GM13976 (cell line): ENCODE results near the gene CNTNAP4.

ENCODE experiments used
- DNase-seq: peaks from one replicate; pipeline ENCODE4 v3.0.0; 2012; ENCODE audit warnings: low spot score
- in situ Hi-C: fragments of 300-500 bp; cut with MboI; formaldehyde crosslinking; loops from one replicate; pipeline ENCODE4 v1.12.0; 2022; ENCODE audit warnings: low sequenced_read_pairs, mixed read lengths, inconsistent platforms; ENCODE audit not compliant: unreplicated experiment
- TF ChIP-seq, protein P1 (sequence below): IDR thresholded peaks from 2 replicates; pipeline ENCODE4 v1.5.1; 2012; ENCODE audit warnings: borderline replicate concordance, mild to moderate bottlenecking; ENCODE audit not compliant: insufficient read depth; ENCODE audit errors: extremely low read depth, missing control alignments, control extremely low read depth

CNTNAP4 gene

DNA sequence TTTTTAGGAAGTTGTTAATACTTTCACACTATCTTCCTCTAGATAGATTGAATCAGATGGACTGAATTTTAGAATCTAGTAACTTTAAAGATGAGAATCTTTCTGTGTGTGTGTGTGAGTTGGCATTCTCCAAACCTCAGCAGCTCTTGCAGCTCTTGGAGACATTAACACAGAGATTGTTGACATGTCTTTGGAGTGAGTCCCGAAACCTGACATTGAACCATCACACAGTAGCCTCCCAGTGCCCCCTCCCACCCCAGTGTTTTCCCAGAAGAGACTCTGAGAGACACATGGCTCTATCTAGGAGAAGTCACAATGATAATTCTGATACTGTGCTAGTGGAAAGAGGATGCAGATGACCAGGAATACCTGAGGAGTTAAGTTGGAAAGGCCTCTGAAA, 103.9 kb downstream of the CNTNAP4 start:
- TF ChIP-seq, protein P1, sequence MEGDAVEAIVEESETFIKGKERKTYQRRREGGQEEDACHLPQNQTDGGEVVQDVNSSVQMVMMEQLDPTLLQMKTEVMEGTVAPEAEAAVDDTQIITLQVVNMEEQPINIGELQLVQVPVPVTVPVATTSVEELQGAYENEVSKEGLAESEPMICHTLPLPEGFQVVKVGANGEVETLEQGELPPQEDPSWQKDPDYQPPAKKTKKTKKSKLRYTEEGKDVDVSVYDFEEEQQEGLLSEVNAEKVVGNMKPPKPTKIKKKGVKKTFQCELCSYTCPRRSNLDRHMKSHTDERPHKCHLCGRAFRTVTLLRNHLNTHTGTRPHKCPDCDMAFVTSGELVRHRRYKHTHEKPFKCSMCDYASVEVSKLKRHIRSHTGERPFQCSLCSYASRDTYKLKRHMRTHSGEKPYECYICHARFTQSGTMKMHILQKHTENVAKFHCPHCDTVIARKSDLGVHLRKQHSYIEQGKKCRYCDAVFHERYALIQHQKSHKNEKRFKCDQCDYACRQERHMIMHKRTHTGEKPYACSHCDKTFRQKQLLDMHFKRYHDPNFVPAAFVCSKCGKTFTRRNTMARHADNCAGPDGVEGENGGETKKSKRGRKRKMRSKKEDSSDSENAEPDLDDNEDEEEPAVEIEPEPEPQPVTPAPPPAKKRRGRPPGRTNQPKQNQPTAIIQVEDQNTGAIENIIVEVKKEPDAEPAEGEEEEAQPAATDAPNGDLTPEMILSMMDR, result no peak
- in situ Hi-C loops, result no loop called here
- no peak for DNase-seq

DNA sequence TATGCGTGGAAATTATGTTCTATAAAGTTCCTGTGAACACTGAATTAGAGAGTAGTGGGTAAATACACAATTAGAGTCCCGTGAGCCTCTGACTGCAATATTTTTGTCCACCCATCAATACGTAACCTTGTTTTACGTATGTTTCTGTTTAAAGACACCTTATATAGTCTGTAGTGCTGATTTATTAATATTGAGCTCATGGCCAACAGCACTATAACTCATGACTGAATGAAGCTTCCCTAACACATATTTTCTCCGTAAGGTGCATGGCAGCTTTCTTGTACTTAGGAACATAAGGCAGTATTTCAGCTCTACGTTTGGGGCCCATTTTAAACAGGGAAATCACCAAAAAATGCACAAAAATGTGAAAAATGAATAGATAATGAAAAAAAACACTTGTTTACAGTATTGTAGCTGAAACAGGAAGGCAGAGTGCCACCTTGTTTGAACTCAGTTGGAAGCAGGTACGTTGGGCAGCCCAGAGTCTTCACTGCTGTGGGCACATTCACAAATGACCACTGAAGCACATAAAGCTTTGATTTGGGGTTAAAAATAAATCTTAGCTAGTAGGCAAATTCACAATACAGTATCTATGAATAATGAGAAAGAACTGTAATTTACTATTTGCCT, 108.5 kb downstream of the CNTNAP4 start:
- TF ChIP-seq, protein P1, result no peak
- DNase-seq, result no peak
- in situ Hi-C loops, result no loop called here

DNA sequence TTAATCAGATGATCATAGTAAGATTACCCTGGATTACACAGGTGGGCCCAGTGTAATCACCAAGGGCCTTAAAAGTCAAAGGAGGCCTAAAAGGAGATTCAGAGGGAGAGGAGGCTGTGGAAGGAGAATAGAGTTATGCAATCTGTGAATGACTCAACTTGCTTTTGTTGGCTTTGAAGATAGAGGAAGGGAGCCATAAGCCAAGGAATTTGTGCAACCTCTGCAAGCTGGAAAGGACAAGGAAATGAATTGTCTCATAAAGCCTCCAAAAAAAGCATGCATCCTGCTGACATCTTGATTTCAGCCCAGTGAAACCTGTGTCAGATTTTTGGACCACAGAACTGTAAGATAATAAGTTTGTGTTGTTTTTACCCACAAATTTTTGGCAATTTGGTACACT, 109.6 kb downstream of the CNTNAP4 start:
- TF ChIP-seq, protein P1, result no peak
- no peak for DNase-seq

DNA sequence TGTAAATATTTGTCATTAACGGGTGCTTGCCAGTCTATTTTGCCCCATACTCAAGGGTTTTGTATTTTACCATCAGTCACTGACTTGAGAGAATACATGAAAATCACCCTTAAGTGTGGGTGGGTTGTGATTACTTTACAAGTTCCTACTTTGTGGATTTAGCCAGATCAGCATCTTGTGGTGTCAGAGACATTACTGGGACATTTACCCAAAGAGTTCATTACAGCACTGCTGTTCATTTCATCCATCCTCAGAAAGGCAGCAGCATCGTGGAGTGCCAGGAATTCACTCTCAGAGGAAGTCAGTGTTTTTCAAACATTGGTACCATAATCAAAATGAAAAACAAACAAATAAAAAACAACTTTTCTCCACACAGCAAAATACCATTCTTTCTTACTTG, 110.8 kb downstream of the CNTNAP4 start:
- in situ Hi-C loops, result no loop called here
- DNase-seq, result no peak
- TF ChIP-seq, protein P1, result no peak

More for the DNA sequence above, 109.6 kb downstream of the CNTNAP4 start:
- in situ Hi-C loops, result no loop called here

DNA sequence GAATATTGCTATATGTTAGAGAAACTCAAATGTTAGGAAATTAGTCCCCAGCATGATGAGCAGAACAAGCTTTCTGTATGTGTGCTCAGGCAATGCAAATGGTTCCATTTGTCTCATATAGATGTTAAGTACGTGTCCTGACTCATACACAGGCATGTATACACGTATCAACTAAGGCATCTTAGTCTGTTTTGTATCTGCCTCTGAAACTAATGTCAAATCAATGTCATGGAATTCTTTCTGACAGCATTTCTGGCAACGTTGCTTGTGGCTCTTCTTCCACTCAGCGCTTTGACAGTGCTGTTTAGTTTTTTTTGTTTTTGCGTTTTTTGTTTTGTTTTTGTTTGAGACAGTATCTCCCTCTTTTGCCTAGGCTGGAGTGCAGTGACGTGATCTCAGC, 111.9 kb downstream of the CNTNAP4 start:
- in situ Hi-C loops, result no loop called here
- TF ChIP-seq, protein P1, result no peak
- DNase-seq, result no peak

DNA sequence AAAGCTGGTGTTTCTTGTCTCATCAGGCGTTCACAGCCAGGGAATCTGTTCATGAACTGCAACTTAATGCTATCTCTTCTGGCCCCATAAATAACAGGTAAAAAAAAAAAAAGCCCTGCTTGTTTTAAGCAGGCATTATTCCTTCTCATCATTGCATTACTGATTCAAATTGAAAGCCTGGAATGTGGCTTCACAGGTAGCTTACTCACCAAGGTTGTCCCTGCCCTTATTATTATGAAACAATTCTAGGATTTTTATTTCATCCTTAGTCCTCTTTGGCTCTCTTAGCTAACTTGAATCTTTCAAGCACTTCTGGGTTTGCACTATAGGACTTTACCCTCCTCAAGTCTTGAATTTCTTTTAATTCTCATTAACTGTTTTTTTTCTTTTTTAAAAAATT, 113.3 kb downstream of the CNTNAP4 start:
- no peak for DNase-seq
- in situ Hi-C loops, result no loop called here
- TF ChIP-seq, protein P1, result no peak
